ENCODE measurements around the gene MAP2K1.

- TF ChIP-seq CTCF (IDR thresholded peaks at IDR 0.05; ENCODE audit: insufficient read depth, low read depth, low read length), result no peak
- no peak for TF ChIP-seq EZH2 (IDR thresholded peaks at IDR 0.05; ENCODE audit: insufficient read depth, low read length)
Measured at GRCh38 chr15:66390678-66391077, 4.0 kb downstream of the MAP2K1 start.
